Left ventricle myocardium inferior (tissue), 1 donor: ENCODE measurements around the gene ZNF410. TPM values are rescaled to one million over a fixed set of nuclear protein-coding genes. Genes with fewer than 3 reads are reported as not detected.
"Not testable (repeated sequence)": the region's sequence is repeated elsewhere in the genome, so short reads cannot be mapped to it uniquely, and the experiment has no call there.

Experiments used
- DNase-seq: peaks from one replicate; pipeline ENCODE4 v3.0.0-alpha.2; 2020
- H3K27ac ChIP-seq: fragments of 200-600 bp; replicated peaks from 2 replicates; pipeline ENCODE4 v1.8.0; 2021
- H3K27me3 ChIP-seq: fragments of 200-600 bp; 2 replicates; pipeline ENCODE4 v1.8.0; 2021; ENCODE audit warnings: low read depth
- H3K36me3 ChIP-seq: fragments of 200-600 bp; 2 replicates; pipeline ENCODE4 v1.8.0; 2021
- H3K4me1 ChIP-seq: fragments of 200-600 bp; 2 replicates; pipeline ENCODE4 v1.8.0; 2021
- H3K4me3 ChIP-seq: fragments of 200-600 bp; 2 replicates; pipeline ENCODE4 v1.8.0; 2021; ENCODE audit warnings: mild to moderate bottlenecking, moderate library complexity
- H3K9me3 ChIP-seq: fragments of 200-600 bp; replicated peaks from 2 replicates; pipeline ENCODE4 v1.8.0; 2021
- intact Hi-C: fragments of 100-400 bp; cut with micrococcal nuclease; formaldehyde crosslinking; loops from one replicate; pipeline ENCODE4 v1.11.0; 2022
- total RNA-seq: library from RNA; stranded (reverse); fragmentation: NEBNext Ultra II Directional; extraction: Animal tissue kit (Norgen Biotek cat#: 25700); gene quantifications from one replicate; pipeline ENCODE4 v1.2.1, GENCODE V29; 2021
- TF ChIP-seq, protein P1 (sequence below): fragments of 200-600 bp; IDR thresholded peaks from 2 replicates; pipeline ENCODE4 v1.8.0; 2021; ENCODE audit warnings: antibody characterized with exemption, mild to moderate bottlenecking, borderline replicate concordance
- donor health status: DM: no; HTN: yes; CAD: no; lungs with severe emphysema.

ZNF410 gene
- total RNA-seq, 1 donor from 2014 or later: 16.5 TPM

DNA sequence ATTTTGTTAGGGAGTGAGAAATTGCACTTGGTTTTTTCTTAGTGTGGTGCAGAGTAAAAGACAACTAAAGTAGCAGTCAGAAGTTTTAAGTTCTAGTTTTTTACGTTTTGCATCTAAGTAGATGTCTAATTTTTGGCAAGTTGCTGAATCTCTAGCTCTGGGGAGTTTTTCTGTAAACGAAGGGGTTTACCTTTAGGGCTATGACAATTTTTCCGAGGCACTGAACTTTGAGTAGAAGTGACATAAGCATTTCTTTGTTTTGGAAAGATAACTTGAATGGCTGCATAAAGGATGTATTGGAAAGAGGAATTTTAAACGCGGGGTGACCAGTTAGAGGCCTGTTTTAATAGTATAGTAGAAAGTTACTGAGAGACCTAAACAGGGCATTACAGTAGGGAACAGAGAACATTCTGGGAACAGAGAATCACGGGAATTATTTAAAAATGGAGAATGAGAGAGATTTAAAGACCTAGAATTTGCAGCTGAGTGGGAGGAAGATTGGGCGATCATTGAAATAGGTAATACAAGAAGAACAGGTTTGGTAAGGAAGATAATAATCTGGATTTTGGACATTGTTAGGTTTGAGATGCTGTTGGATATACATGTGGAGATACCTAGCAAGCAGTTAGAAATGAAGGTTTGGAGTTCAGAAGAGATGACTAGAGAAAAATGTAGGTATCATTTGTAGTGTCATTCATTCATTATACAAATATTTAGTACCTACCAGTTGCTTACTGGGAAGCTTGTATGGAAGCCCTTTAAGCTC is 1.2 kb downstream of the ZNF410 start:
- intact Hi-C loops: no loop called here
- H3K4me3 ChIP-seq: peak overlapping the region; percentile 92
- no peak for DNase-seq
- TF ChIP-seq, protein P1, sequence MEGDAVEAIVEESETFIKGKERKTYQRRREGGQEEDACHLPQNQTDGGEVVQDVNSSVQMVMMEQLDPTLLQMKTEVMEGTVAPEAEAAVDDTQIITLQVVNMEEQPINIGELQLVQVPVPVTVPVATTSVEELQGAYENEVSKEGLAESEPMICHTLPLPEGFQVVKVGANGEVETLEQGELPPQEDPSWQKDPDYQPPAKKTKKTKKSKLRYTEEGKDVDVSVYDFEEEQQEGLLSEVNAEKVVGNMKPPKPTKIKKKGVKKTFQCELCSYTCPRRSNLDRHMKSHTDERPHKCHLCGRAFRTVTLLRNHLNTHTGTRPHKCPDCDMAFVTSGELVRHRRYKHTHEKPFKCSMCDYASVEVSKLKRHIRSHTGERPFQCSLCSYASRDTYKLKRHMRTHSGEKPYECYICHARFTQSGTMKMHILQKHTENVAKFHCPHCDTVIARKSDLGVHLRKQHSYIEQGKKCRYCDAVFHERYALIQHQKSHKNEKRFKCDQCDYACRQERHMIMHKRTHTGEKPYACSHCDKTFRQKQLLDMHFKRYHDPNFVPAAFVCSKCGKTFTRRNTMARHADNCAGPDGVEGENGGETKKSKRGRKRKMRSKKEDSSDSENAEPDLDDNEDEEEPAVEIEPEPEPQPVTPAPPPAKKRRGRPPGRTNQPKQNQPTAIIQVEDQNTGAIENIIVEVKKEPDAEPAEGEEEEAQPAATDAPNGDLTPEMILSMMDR: no peak
- no peaks in the 10 kb centered on the region for H3K9me3 ChIP-seq
- H3K27ac ChIP-seq: peak overlapping the region; percentile 94
- peaks cover 44% of the 10 kb centered on the region for H3K4me1 ChIP-seq
- peaks cover 7% of the 10 kb centered on the region for H3K36me3 ChIP-seq
- H3K27me3 ChIP-seq: no peaks in the 10 kb centered on the region

DNA sequence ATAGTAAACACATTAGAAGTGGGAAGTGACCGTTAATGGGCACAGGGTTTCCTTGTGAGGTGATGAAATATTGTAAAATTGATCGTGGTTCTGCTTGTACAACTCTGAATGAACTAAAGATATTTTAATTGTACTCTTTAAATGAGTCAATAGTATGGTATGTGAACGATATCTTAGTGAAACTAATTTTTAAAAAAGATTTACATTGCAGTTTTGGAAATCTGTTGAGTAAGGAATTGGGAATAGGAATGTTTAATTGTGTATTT is 1.7 kb downstream of the ZNF410 start:
- no peaks in the 10 kb centered on the region for H3K27me3 ChIP-seq
- H3K4me3 ChIP-seq: no peak overlapping the region
- peaks cover 44% of the 10 kb centered on the region for H3K4me1 ChIP-seq
- H3K27ac ChIP-seq: no peak overlapping the region
- TF ChIP-seq, protein P1: no peak
- no peaks in the 10 kb centered on the region for H3K9me3 ChIP-seq
- H3K36me3 ChIP-seq: peaks cover 12% of the 10 kb centered on the region
- intact Hi-C loops: no loop called here
- no peak for DNase-seq

DNA sequence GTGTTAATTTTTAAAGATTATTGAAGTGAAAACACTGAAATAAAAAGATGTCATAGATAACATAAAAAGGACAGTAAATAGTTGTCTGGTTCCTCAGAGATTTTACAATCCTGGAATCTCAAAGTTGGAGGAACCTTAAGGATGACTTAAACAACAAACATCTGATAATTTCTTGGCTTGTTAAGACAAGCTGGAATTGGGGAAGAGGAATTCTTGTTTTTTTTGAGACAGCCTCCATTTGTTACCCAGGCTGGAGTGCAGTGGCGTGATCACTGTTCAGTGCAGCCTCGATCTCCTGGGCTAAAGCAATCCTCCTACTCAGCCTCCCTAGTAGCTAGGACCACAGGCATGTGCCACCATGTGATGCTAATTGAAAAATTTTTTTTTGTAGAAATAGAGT is 2.3 kb downstream of the ZNF410 start:
- DNase-seq: no peak
- Histone ChIP-seq H3K27me3 (no peaks in the 10 kb centered on the region), H3K9me3 (no peaks in the 10 kb centered on the region), H3K4me3 (no peak overlapping the region), H3K4me1 (peaks cover 44% of the 10 kb centered on the region), H3K27ac (no peak overlapping the region), H3K36me3 (peaks cover 18% of the 10 kb centered on the region)
- intact Hi-C loops: no loop called here
- TF ChIP-seq, protein P1: no peak

DNA sequence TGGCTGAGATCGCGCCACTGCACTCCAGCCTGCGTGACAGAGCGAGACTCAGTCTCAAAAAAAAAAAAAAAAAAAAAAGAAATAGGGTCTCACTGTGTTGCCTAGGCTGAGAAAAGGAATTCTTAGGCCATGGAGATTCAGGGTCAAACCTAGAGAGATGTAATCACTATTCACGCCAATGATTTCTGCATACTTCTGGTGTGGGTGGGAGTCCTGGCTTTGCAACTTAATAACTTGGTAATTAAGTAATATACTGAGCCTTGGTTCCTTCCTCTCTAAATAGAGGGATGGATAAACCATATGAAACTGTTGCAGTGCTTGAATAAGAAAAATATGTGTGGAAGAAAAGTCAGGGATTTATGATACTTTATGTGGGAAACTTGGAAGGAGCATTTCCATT is 2.7 kb downstream of the ZNF410 start:
- Histone ChIP-seq H3K4me1 (peaks cover 44% of the 10 kb centered on the region), H3K36me3 (peaks cover 22% of the 10 kb centered on the region), H3K4me3 (no peak overlapping the region), H3K27me3 (no peaks in the 10 kb centered on the region), H3K27ac (no peak overlapping the region), H3K9me3 (no peaks in the 10 kb centered on the region)
- intact Hi-C loops: no loop called here
- TF ChIP-seq, protein P1: no peak
- no peak for DNase-seq

DNA sequence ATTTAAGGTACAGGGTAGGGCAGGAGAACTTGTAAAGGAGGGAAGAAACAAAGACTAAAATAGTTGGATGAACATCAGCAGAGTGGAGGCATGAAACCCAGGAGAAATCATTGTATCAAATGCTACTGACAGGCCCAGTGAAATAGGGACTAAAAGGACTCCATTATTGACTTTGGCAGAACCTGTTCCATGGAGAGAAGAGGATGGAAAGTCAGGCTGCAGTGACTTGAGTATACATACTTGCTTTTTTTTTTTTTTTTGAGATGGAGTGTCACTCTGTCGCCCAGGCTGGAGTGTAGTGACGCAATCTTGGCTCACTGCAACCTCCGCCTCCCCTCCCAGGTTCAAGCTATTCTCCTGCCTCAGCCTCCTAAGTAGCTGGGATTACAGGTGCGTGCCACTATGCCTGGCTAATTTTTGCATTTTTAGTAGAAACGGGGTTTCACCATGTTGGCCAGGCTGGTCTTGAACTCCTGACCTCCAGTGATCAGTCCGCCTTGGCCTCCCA is 7.6 kb downstream of the ZNF410 start:
- DNase-seq, H3K4me1 ChIP-seq, H3K4me3 ChIP-seq, H3K9me3 ChIP-seq, H3K27ac ChIP-seq, intact Hi-C loops, H3K27me3 ChIP-seq: not testable (repeated sequence)
- peaks cover 70% of the 10 kb centered on the region for H3K36me3 ChIP-seq

DNA sequence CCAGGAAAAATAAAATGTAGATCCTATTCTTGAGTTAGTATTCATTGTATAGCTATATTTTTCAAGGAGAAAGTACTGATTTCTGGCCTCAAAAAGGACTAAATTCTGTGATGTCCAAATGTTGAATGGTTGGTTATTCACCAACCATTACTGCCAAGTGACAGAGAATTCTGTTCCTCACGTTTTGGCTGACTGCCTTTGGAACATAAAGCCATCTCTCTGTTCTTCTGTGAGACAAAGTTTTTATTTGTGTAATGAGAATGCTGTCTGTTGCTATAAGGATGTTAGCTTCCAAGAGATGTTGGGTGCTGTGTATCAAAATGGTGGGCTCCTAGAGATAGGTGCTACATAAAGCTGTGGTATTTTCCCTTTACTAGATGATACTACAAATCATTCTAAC is 9.3 kb downstream of the ZNF410 start:
- TF ChIP-seq, protein P1: no peak

More for the DNA sequence above, 9.3 kb downstream of the ZNF410 start:
- no peak overlapping the region for H3K4me3 ChIP-seq
- H3K36me3 ChIP-seq: peaks cover 87% of the 10 kb centered on the region
- H3K9me3 ChIP-seq: no peaks in the 10 kb centered on the region
- intact Hi-C loops: no loop called here
- H3K27me3 ChIP-seq: no peaks in the 10 kb centered on the region
- H3K27ac ChIP-seq: no peak overlapping the region
- no peak for DNase-seq
- no peaks in the 10 kb centered on the region for H3K4me1 ChIP-seq
